DND-41 (cell line): ENCODE measurements around the gene SDCBP2.

Source experiments
- EZH2 ChIP-seq: IDR thresholded peaks from 3 replicates; pipeline ENCODE4 v1.6.1; 2012; ENCODE audit warnings: borderline replicate concordance, low read depth, mild to moderate bottlenecking, moderate library complexity, low read length, inconsistent platforms; ENCODE audit not compliant: severe bottlenecking
- TF ChIP-seq, protein P1 (sequence below): IDR thresholded peaks from 2 replicates; pipeline ENCODE4 v1.5.1; 2012; ENCODE audit warnings: borderline replicate concordance, low read length, moderate library complexity, mild to moderate bottlenecking; ENCODE audit not compliant: poor library complexity, severe bottlenecking; ENCODE audit errors: extremely low read depth

DNA sequence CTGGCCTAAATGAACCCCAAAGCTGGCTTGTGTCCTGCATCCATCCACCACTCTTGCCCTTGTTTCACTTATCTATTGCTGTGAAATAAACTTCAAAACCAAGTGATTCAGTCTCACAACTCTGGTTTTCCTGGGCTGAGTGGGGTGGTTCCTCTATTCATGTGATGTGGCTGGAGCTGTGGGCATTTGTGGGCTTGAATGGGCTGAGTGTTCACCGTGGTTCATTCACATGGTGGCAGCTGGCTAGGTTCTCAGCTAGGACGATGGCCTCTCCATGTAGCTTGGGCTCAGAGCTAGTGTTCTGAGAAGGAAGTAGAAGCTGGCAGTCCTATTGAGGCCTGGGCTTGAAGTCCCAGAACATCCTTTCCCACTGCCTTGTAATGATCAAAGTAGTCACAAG lies 33.5 kb upstream of the SDCBP2 start:
- TF ChIP-seq, protein P1, sequence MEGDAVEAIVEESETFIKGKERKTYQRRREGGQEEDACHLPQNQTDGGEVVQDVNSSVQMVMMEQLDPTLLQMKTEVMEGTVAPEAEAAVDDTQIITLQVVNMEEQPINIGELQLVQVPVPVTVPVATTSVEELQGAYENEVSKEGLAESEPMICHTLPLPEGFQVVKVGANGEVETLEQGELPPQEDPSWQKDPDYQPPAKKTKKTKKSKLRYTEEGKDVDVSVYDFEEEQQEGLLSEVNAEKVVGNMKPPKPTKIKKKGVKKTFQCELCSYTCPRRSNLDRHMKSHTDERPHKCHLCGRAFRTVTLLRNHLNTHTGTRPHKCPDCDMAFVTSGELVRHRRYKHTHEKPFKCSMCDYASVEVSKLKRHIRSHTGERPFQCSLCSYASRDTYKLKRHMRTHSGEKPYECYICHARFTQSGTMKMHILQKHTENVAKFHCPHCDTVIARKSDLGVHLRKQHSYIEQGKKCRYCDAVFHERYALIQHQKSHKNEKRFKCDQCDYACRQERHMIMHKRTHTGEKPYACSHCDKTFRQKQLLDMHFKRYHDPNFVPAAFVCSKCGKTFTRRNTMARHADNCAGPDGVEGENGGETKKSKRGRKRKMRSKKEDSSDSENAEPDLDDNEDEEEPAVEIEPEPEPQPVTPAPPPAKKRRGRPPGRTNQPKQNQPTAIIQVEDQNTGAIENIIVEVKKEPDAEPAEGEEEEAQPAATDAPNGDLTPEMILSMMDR = no peak
- TF ChIP-seq EZH2 = no peak
